B cell (primary cell): ENCODE measurements around the gene XRCC6.

Experiments
- CTCF ChIP-seq: fragments of 200-600 bp; IDR thresholded peaks from one replicate; pipeline ENCODE4 v1.8.0; 2022; ENCODE audit warnings: antibody characterized with exemption, mild to moderate bottlenecking
- EZH2 ChIP-seq: IDR thresholded peaks from 2 replicates; pipeline ENCODE4 v1.6.1; 2012; ENCODE audit warnings: borderline replicate concordance, low read depth, mild to moderate bottlenecking, moderate library complexity, low read length; ENCODE audit not compliant: insufficient read depth, poor library complexity, severe bottlenecking

GRCh38 chr22:41702763-41703162 lies 81.7 kb downstream of the XRCC6 start:
- TF ChIP-seq CTCF (no peak), EZH2 (no peak)
